DLD1 (cell line): Measurements from ENCODE around the gene CDYL2.
"Not testable (repeated sequence)": the region's sequence is repeated elsewhere in the genome, so short reads cannot be mapped to it uniquely, and the experiment has no call there.

Experiments used
- in situ Hi-C: cut with HindIII; loops from 2 replicates; pipeline ENCODE4 v1.10.0; 2017; ENCODE audit warnings: low sequenced_read_pairs

The CDYL2 gene

DNA sequence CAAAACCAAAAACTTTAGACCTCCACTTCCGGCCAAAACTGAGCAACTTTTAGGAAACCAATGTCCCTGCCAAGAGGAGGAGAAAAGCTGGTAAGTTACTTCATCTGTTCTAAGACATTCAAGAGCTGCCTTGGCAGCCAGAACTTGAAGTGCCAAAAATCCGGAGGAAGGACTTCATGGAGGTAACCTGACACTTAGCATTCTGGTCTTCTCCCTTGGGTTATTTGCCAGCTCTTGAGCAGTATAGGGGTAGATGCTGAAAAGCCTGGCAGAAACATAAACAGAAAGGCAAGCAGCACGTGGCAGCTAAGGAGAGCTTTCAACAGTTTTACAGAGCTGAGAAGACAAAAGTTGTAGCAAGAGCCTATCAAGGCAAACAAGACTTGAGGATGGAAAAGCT, 53.2 kb downstream of the CDYL2 start:
- in situ Hi-C loops: no loop called here

DNA sequence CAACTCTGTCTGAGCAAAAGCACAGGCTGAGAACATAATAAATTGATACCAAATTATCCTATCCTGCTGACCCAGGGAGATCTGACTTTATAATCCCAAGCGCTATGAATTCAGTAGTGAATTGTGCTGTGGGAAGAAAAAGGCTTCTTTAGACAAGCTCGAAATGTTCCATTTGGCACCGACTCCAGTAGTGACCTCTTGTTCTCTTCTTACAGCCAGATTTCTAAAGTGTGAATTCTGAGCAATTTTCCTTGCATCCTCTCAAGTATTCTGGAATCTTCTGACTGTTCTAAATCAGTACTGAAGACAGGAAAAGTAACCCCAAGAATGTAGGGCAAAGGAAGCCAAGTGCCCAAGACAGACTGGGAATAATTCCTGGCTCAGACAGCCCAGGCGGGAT, 58.2 kb downstream of the CDYL2 start:
- in situ Hi-C loops: no loop called here

GRCh38 chr16:80744856-80745255, 59.5 kb downstream of the CDYL2 start:
- in situ Hi-C loops: no loop called here

- in situ Hi-C loops: no loop called here
Measured at GRCh38 chr16:80743772-80744171, 60.6 kb downstream of the CDYL2 start.

- in situ Hi-C loops: no loop called here
Measured at GRCh38 chr16:80743273-80743672, 61.1 kb downstream of the CDYL2 start.

GRCh38 chr16:80742331-80742730, 62.1 kb downstream of the CDYL2 start:
- in situ Hi-C loops: no loop called here

- in situ Hi-C loops: no loop called here
Measured at GRCh38 chr16:80741724-80742123, 62.7 kb downstream of the CDYL2 start.

- in situ Hi-C loops: no loop called here
Measured at GRCh38 chr16:80739523-80739922, 64.9 kb downstream of the CDYL2 start.

GRCh38 chr16:80738521-80738920, 65.9 kb downstream of the CDYL2 start:
- in situ Hi-C loops: no loop called here

DNA sequence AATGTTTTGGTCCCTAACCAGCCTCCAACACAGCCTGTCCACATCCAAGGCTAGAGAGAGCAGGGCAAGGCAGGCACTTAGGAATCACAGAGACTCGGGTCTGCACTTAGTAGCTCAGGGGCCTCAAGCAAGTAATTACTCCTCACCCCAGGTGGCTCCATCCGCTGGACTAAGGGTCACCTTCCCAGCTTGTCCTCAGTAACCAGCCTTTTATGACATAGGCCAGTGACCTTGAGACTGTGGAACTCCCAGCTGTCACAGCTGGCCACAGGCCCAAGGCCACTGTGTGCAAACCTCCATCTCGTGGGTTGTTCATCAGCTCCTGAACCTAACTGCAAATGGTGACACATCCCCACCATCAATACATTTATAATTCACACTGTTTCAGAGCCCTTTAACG, 68.6 kb downstream of the CDYL2 start:
- in situ Hi-C loops: no loop called here

- in situ Hi-C loops: no loop called here
Measured at GRCh38 chr16:80733407-80733806, 71.0 kb downstream of the CDYL2 start.

GRCh38 chr16:80731915-80732314, 72.5 kb downstream of the CDYL2 start:
- in situ Hi-C loops: no loop called here

GRCh38 chr16:80727066-80727763, 77.2 kb downstream of the CDYL2 start:
- in situ Hi-C loops: not testable (repeated sequence)

DNA sequence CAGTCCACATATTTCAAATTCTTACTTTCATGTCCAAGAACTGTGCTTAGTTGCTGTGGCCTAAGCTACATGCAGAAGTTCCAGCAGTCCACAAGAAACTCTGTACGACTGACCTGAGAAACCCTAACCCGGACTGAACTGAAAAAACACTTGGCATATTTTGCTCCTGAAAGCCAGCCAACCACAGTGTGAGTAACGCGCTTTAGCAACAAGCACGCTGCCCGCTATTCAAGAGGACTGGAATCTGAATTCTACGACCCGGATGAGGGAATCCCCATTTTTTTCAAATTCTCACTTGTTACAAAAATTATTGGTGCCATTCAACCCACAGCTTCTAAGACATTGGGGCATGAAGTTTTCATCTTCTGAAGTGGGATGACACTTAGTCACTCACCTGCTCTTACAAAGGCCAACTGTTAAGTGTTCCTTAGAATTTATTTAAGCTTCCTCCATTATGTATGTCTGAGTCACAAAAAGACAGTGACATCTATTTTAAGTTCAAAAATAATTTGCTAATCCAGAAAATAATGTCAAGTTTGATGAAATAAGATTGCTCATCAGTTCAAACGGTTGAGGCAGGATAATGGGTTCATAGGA, 78.7 kb downstream of the CDYL2 start:
- in situ Hi-C loops: no loop called here

GRCh38 chr16:80723981-80724380, 80.4 kb downstream of the CDYL2 start:
- in situ Hi-C loops: no loop called here

GRCh38 chr16:80723091-80723490, 81.3 kb downstream of the CDYL2 start:
- in situ Hi-C loops: no loop called here

DNA sequence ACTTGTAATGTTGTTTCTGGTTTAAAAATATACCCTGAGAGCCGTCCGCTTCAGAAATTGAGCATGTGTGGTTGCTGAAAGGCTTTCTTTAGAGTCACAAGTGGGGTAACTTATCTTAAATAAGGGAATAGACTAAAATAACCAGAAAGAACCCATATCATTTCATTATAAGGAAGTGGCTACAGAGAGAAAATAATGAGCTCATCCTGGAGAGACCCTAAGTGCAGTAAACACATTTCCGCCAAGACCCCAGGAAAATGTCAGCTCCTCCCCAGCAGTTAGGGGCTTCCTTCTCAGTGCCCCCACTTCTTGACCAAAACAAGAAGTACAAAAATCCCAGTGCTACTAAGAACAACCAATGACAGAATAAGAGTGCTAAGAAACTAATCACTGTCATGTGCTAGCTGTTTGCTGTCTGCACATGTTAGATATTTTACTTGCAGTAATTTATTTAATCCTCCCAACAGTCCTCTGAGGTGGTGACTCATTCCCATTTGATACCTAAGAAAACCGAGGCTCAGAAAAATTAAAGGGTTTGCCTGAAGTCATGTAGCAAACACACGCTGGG, 83.5 kb downstream of the CDYL2 start:
- in situ Hi-C loops: no loop called here

GRCh38 chr16:80719573-80719972, 84.8 kb downstream of the CDYL2 start:
- in situ Hi-C loops: no loop called here

GRCh38 chr16:80718480-80719220, 85.7 kb downstream of the CDYL2 start:
- in situ Hi-C loops: no loop called here

DNA sequence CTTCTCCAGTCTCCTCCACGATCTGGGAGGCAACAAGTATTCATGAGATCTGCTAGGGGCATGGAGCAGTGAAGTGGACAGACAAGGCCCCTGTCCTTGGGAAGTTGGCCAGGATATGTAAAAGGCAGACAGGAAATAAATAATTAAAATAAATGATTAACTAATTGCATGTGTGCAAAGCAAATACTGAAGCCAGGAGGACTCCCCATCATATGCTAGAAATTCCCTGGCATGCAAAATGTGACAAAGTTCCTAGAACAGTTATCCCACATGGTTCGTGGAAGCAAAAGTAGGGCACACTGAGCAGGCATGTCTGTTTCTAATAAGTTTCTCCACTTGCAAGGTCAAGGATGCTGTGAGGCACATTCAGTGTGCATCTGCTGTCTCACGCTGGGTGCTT, 86.8 kb downstream of the CDYL2 start:
- in situ Hi-C loops: no loop called here

DNA sequence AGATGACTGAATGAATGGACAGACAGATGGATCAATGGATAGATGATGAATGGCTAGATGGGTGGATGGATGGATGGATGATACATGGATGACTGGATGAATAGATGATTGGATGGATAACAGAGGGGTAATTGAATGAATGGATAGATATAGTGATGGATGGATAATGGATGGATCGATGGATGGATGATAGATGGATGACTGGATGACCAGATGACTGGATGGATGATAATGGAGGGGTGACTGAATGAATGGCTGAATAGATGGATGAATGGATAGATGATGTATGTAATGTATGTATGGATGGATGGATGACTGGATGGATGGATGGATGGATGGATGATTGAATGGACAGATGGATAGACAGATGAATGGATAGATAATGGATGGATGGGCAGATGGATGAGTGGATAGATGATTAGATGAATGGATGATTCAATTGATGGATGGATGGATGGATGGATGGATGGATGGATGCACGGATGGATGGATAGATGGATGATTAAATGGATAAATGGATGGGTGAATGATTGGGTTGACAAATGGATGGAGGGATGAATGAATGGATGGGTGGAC, 87.7 kb downstream of the CDYL2 start:
- in situ Hi-C loops: no loop called here
